ENCODE results near the gene IL17RE. TPM values are rescaled to one million over a fixed set of nuclear protein-coding genes. Genes with fewer than 3 reads are reported as not detected.
"Not testable (repeated sequence)": the region's sequence is repeated elsewhere in the genome, so short reads cannot be mapped to it uniquely, and the experiment has no call there.

IL17RE gene, protein sequence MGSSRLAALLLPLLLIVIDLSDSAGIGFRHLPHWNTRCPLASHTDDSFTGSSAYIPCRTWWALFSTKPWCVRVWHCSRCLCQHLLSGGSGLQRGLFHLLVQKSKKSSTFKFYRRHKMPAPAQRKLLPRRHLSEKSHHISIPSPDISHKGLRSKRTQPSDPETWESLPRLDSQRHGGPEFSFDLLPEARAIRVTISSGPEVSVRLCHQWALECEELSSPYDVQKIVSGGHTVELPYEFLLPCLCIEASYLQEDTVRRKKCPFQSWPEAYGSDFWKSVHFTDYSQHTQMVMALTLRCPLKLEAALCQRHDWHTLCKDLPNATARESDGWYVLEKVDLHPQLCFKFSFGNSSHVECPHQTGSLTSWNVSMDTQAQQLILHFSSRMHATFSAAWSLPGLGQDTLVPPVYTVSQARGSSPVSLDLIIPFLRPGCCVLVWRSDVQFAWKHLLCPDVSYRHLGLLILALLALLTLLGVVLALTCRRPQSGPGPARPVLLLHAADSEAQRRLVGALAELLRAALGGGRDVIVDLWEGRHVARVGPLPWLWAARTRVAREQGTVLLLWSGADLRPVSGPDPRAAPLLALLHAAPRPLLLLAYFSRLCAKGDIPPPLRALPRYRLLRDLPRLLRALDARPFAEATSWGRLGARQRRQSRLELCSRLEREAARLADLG
- total RNA-seq: 0.45 TPM
- long read RNA-seq, partial matches to known transcripts: 1 of 1 reads
- long read RNA-seq, other reads (novel, unspliced or antisense): 0 of 1 reads

DNA sequence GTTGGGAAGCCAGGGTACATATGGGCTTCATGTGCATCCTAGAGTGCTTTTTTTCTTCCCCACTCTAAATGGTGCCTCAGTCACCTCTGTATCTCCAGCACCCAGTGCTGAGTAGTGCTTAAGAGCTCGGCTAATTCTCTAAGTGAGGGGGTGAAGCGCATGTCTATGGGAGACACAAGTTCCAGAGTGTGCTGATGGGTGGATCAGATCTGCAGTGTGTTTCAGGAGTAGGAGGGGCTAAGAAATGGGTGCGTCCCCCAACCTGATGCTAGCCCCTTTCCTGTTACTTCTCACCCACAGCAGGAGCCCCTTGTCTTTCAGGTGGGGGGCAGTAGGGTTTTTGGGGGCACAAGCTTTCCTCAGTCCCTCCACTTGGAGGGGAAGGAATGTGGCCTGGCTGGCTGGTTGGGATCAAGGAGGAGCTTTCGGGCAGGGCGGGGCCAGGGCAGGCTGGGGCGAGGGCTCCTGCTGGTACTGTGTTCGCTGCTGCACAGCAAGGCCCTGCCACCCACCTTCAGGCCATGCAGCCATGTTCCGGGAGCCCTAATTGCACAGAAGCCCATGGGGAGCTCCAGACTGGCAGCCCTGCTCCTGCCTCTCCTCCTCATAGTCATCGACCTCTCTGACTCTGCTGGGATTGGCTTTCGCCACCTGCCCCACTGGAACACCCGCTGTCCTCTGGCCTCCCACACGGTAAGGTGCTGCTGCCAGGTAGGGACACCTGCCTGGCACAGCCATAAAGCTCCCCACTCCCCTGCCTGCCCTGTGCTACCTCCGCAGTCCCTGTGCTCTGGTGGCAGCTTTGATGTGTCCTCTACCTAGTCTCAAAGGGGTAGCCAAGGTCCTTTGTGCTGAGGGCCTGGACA is at the start of gene IL17RE:
TSS of gene IL17RE (plus strand) at position 477 of the 866 bp plus-strand sequence. CDS start at position 562, 85 bp downstream.
- intact Hi-C loops (cut with micrococcal nuclease): no loop called here
- DNase-seq: no peak

DNA sequence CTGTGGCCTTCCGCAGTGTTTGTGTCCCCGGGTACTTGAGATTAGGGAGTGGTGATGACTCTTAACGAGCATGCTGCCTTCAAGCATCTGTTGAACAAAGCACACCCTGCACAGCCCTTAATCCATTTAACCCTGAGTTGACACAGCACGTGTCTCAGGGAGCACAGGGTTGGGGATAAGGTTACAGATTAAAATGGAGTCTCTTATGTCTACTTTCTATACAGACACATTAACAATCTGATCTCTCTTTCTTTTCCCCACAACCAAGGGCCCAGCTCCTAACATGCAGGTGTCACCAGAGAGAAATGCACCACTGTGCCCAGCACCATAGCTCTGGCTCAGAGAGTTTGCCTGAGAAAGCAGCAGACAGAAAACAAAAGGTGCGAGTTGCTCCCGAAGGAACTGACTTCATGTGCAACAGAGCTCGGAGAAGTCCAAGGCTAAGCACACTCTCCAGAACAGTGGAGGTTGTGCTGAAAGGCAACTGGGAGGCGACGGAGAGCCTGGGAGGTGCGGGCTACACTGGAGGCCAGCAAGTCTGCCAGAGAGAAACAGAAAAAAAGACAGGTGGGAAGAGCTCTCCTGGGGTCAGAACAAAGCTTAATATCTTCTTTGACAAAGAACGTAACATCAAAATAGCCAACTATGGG is 48.2 kb upstream of the IL17RE start:
- intact Hi-C loops (cut with micrococcal nuclease); ATAC-seq; DNase-seq: not testable (repeated sequence)

More for the DNA sequence above, at the start of gene IL17RE:
- ATAC-seq: no peak

DNA sequence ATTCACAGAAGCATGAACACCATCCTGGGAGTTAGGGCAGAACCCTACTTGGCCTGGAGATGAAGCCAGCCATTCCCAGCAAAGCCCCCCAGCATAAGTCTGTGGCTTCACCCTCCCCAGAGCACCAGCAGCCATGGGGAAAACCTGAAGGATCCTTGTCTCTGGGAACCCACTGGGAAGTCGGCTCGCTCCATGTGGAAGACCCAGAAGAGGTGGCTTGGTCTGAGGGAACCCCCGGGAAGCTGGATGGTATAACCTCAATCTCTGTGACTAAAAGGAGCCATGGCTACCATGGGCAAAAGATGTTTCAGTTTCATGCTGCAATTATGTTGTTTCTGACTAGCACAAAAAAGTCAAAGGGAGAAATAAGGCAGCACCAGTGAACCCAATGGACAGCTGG is 47.1 kb upstream of the IL17RE start:
- DNase-seq: no peak
- ATAC-seq: no peak
- intact Hi-C loops (cut with micrococcal nuclease): no loop called here

DNA sequence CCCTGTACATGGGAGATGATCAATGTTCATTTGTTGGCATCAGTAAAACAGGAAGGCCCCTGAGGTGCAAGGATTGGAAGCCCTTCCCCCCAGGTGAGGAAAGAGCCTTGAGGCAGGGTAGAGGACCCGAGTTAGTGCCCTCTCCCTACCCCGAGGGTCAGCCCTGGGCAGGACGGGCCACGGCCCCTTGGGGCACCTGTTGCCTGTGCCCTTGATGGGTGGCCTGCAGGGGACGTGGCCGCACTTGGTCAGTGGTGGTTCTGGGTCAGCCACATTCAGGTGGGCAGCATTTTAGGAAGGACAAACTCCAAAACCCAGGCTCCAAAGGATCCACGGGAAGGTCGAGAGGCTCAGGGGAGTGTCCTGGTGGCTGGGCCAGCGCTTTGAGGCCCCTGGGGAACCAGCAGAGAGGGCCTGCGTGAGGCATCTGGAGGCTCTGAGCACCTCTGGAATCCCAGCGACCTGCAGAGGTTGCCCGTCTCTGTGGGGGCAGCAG is 43.1 kb upstream of the IL17RE start:
- ATAC-seq (no peak), DNase-seq (no peak)
- intact Hi-C loops (cut with micrococcal nuclease): no loop called here

DNA sequence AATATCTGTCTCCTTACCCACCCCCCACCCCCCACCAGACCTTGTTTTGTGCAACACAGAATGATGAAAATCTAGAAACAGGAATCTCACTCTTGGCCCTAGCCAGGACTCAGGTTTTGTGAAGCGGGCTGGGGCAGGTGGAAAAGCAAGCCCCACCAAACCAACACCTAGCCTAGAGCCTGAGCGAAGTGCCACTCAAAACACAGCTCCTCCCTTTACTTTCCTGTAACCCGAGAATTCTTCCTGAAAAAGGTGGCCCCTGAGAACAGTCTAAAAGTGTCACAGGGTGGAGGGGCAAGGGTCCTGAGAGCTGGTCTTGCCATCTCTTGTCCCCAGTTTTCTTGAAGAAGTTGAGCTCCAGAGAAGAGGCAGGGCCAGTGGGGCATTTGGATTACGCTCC is 41.4 kb upstream of the IL17RE start:
- intact Hi-C loops (cut with micrococcal nuclease): no loop called here
- ATAC-seq: no peak
- no peak for DNase-seq

DNA sequence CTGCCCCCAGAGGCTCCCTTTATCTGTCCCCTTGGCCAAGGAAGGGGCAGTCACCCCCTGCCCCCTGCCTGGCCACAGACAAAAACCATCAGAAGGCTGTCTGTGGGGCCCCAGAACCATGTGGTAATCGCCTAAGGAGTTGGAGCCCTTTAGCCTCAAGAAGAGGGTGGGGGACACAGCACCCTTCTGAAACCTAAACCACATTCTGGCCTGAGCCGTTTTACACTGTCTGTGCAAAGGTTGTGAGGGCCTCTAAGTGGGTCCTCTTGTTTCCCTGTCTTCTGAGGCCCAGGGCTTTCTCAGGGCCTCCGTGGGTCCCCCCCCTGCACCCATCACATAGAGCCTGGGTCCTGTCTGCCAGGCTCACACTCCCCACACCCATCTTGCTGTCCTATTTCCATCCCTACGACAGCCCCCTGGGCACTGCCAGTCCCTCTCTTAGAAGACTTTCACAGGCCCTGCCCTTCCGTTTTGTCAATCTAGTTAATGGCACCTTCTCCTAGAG is 41.0 kb upstream of the IL17RE start:
- intact Hi-C loops (cut with micrococcal nuclease): no loop called here
- no peak for DNase-seq
- ATAC-seq: no peak

DNA sequence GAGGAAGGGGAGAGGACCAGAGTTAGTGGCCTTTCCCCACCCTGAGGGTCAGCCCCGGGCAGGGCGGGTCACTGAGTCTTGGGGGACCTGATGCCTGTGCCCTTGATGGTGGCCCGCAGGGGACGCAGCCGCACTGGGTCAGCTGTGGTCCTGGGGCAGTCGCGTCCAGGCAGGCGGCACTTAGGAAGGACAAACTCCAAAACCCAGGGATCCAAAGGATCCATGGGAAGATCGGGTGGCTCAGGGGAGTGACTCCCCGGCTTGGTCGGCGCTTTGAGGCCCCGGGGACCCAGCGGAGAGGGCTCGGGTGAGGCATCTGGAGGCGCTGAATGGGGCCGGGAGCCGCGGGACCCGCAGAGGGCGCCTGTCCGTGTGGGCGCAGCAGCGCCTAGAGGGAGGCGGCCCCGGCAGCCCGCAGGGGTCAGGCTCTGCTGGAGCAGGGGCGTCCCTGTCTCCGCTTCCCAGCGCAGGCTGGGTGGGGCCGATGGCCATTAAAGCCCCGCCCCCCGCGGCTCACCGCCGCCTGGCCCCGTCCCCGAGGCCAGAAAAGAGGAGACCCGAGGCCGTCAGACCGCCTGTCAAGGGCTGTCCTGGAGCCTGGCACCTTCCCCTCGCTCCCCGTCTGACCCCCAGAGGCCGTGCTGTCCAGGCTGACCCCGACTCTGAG is 40.1 kb upstream of the IL17RE start:
- DNase-seq (peak; percentile 84), ATAC-seq (peak; percentile 93)
- intact Hi-C loops (cut with micrococcal nuclease): no loop called here

DNA sequence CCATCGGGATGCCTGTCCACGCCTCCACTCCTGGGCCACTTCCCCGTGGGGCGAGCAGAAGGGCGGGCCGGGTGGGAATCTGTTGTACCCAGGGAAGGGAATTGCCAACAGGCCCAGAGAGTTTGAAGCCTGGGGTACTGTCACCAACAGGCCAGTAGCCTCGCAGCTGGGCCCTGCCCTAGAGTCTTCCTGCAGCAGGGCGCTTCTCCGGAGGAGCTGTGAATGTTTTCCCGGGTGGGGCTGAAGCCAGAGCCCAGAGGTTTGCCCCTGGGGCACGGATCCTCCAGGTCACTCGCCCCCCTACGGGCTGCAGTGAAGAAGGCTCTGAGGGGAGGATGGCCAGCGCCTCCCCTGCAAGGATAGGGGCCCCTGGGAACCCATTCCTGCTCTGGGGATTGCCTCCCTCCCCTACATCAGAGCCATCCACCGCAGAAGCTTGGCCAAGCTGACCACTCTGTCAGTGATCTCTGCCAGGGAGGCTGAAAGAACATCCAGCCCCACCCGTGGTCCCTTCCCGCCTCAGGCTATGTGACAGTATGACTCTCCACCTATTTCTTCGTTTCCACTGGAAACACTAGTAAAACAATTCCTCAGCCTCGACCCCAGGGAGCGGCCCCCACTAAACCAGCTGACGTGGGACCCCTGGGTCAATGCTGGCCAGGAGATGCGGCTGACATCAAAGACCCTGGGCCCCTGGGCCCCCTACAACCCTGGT is 39.4 kb upstream of the IL17RE start:
- no peak for ATAC-seq
- no peak for DNase-seq
- intact Hi-C loops (cut with micrococcal nuclease): no loop called here

DNA sequence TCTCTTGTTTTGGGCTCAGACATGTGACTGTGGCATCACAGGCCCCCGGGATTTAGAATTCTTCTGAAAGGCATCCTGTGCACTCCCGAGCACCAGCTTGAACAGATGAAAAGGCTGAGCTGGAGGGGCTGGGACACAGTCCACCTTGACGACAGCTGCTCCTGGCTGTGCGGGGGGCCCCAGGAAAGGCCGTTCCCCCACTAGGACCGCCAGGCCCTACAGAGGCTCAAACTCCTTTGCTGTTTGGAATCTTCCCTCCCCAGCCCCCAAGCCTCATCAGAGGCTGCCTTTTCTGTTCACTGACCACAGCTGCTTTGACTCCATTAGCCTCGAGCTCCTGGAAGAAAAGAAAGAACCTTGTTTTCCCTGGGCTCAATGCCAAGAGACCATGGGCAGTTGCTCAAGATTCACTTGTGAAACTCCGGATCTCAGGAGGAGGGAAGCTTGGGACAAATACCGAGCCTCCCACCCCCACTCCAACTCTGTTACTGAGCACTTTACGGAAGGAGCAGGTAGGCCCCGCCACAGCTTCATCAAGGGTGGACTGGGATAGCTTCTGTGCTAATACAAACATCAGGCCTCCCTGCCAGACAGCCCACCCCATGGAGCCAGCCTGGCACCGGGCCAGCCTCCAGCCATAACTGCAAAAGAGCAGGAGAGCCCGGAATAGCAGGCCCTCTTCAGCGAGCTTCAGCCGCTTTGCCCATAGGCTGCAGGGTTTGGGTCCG is 38.3 kb upstream of the IL17RE start:
- ATAC-seq (peak; percentile 44), DNase-seq (peak; percentile 67)
- intact Hi-C loops (cut with micrococcal nuclease): no loop called here

DNA sequence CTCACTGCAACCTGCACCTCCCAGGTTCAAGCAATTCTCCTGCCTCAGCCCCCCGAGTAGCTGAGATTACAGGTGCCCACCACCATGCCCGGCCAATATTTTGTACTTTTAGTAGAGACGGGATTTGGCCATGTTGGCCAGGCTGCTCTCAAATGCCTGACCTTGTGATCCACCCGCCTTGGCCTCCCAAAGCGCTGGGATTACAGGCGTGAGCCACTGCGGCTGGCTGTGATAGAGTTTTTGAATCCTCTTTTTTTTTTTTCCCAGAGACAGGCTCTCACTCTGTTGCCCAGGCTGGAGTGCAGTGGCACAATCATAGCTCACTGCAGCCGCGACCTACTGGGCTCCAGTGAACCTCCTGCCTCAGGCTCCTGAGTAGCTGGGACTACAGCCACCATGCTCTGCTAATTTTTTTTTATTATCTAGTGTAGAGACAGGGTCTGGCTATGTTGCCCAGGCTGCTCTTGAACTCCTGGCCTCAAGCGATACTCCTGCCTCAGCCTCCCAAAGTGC is 37.5 kb upstream of the IL17RE start:
- ATAC-seq; DNase-seq; intact Hi-C loops (cut with micrococcal nuclease): not testable (repeated sequence)

DNA sequence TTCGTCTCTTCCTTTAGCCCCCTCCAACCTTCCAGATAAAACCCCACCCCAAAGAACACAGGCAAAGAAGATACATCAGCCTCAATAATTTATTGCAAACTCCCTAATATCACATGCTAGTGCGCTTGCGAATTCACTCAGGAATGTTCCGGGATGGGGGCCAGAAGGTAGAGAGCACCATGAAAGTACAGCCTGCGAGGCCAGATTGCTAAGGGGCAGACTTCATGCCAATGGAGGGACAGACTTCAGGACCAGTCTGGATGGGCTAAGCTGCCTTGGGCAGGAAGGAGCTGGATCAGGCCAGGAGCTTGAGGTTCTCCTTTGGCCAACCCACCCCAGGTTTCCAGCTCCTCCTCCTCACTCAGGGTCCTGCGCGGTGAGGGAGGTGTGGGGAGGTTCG is 36.0 kb upstream of the IL17RE start:
- intact Hi-C loops (cut with micrococcal nuclease): no loop called here
- ATAC-seq (no peak), DNase-seq (no peak)

DNA sequence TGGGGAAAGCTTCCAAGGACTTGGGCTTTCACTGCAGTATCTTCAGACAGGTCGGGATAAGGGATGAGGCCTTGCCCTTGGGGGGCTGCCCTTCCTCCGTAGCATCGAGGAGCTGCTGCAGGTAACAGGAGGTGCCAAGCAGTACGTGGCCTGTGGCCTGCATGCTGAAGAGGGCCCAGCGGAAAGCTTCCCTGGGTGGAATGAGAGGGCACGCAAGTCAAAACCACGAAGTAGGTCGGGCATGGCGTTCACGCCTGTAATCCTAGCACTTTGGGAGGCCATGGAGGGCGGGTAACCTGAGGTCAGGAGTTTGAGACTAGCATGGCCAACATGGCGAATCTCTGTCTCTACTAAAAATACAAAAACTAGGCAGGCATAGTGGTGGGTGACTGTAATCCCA is 35.5 kb upstream of the IL17RE start:
- DNase-seq (no peak), ATAC-seq (no peak)
- intact Hi-C loops (cut with micrococcal nuclease): no loop called here

DNA sequence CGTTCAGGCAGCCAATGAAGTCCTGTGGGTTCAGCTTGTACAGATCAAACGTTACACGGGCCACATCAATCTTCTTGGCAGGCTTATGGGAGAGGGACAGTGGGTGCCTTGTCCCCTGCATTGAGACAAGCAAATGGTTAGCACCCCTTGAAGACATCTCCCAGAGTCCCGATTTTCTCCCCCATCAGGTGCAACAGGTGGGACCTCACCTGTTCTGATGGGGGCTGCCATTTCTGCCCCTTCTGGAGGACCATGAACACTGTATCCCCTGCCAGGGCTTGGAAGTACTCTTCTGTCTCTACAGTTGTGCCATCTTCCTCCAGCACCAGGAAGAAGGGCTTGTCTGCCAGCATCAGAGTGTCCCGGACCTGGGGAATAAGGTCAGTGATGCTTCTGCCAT is 32.7 kb upstream of the IL17RE start:
- ATAC-seq (no peak), DNase-seq (no peak)
- intact Hi-C loops (cut with micrococcal nuclease): no loop called here

DNA sequence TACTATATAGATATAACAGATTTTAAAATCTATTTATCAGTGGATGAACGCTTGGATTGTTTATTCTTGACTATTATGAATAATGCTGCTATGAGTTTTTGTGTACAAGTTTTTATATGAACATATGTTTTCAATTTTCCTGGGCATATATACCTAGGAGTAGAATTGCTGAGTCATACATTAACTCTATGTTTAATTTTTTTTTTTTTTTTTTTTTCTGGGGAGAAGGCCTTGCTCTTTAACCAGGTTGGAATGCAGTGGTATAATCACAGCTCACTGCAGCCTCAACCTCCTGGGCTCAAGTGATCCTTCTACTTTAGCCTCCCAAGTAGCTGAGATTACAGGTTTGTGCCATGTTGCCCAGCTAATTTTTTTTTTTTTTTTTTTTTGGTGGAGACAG is 31.7 kb upstream of the IL17RE start:
- no peak for DNase-seq
- intact Hi-C loops (cut with micrococcal nuclease): no loop called here
- ATAC-seq: no peak

DNA sequence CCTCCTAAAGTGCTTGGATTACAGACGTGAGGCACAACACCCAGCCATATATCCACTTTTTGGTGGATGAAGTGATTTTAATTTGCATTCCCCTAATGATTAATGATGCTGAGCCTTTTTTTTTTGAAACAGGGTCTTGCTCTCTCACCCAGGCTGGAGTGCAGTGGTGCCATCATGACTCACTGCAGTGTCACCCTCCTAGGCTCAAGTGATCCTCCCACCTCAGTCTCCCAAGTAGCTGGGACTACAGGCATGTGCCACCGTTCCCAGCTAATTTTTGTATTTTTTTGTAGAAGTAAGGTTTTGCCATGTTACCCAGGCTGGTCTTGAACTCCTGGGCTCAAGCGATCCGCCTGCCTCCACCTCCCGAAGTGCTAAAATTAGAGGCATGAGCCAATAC is 30.6 kb upstream of the IL17RE start:
- DNase-seq; ATAC-seq; intact Hi-C loops (cut with micrococcal nuclease): not testable (repeated sequence)

DNA sequence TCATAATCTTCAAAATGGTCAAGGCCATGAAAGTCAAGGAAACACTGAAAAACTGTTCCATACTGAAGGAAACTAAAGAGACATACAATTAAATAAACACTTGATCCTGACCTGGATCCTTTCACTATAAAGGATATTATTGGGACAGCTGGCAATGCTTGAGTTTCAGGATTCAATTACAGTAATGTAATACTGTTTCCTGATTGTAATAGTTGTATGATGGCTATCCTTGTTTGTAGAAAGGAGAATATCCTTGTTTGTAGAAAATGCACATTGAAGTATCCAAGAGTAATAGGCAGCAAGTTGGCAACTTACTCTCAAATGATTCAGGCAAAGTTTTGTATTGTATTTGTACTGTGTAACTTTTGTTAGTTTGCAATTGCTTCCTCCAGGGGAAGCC is 27.2 kb upstream of the IL17RE start:
- no peak for ATAC-seq
- intact Hi-C loops (cut with micrococcal nuclease): no loop called here
- no peak for DNase-seq

DNA sequence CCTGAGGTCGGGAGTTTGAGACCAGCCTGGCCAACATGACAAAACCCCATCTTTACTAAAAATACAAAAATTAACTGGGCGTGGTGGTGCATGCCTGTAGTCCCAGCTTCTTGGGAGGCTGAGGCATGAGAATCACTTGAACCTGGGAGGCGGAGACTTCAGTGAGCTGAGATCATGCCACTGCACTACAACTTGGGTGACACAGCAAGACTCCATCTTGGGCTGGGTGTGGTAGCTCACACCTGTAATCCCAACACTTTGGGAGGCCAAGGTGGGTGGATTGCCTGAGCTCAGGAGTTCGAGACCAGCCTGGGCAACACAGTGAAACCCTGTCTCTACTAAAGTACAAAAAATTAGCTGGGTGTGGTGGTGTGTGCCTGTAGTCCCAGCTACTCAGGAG is 26.4 kb upstream of the IL17RE start:
- intact Hi-C loops (cut with micrococcal nuclease); ATAC-seq; DNase-seq: not testable (repeated sequence)
